ENCODE measurements around the gene LARGE1.
A peak's percentile ranks its signal among the peaks of the same experiment; 100 is the strongest.

The LARGE1 gene

DNA sequence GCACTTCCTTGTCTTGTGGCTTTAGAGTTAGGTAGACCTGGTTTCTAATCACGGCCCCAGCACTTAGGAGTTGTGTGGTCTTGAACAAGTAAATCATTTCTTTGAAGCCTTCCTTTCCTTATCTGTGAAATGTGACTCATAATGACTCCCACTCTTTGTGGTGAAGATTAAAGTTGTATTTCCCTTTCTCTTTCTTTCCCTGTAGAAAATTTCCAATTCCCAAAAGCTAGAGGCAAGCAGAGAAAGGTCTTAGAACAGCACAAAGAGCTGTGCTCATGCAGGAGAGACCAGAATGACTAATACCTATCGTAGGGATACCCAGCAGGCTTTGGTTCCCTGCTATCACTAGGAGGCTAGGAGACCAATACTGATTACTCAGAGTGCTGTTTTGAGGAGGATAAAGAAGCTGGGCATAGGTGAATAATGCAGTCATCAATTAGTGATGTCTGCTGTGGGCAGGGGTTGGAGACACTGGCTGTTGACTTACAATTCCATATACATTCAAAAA lies 591.4 kb downstream of the LARGE1 start:
- DNase-seq (ENCODE audit: insufficient read length, low spot score), result peak; percentile 38
- peak; percentile 66 for FAIRE-seq
- no peak for TF ChIP-seq POLR2A (IDR thresholded peaks at IDR 0.05; ENCODE audit: low read depth, low read length)

DNA sequence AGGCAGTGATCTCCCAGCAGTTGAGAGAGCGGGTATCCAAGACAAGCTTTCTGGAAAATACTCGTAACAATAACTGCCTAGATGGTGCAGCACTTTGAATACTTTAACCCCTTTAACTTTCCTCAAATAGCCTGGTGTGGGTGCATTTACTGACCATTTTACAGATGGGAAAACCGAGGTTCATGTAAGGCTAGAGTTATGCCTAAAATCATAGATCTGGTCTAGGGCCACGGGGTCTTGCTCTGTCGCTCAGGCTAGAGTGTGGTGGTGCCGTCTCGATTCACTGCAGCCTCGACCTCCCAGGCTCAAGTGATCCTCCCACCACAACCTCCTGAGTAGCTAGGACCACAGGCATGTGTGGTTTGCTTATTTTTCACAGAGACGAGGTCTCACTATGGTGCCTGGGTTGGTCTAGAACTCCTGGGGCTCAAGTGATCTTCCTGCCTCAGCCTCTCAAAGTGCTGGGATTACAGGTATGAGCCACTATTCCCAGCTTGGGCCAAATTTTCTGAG lies 592.9 kb downstream of the LARGE1 start:
- FAIRE-seq (no peak), DNase-seq (ENCODE audit: insufficient read length, low spot score) (no peak)
- no peak for TF ChIP-seq POLR2A (IDR thresholded peaks at IDR 0.05; ENCODE audit: low read depth, low read length)

DNA sequence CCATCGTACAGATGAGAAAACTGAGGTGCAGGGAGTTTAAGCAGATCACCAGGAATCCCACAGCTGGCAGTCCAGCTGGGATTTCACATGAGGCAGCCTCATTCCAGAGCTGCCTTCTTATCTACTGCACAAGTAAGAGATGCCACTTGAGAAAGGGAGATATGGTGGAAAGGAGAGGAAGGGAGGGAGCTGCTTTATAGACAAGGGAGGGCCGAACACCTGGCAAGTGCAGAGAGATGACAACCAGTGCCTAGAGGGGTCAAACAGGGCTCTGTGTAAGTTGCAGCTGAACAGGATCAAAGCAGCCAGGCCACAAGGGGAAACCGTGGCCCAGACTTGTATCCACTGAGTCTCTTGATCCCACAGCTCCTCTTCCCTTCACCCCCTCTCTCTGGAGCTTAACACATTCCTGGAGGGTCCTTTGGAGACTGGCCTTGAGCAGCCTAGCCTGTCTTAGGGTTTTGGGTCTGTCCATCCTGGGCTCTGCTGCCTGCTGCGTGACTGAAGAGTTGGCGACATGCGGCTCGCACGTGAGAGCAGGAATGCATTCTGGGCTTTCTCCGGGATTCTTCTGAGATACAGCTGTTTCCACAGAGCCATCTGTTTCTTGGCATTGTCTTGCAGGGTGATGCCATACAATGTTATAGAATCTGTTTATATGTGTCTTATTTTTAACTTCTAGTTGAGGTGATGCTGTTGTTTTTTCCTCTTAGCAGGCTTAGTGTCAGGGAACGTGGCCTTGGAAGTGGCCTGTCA lies 593.6 kb downstream of the LARGE1 start:
- FAIRE-seq, result no peak
- no peak for DNase-seq (ENCODE audit: insufficient read length, low spot score)
- no peak for TF ChIP-seq POLR2A (IDR thresholded peaks at IDR 0.05; ENCODE audit: low read depth, low read length)

GRCh38 chr22:33325232-33326004 lies 594.9 kb downstream of the LARGE1 start:
- FAIRE-seq (no peak), DNase-seq (ENCODE audit: insufficient read length, low spot score) (no peak)
- TF ChIP-seq POLR2A (IDR thresholded peaks at IDR 0.05; ENCODE audit: low read depth, low read length), result no peak

DNA sequence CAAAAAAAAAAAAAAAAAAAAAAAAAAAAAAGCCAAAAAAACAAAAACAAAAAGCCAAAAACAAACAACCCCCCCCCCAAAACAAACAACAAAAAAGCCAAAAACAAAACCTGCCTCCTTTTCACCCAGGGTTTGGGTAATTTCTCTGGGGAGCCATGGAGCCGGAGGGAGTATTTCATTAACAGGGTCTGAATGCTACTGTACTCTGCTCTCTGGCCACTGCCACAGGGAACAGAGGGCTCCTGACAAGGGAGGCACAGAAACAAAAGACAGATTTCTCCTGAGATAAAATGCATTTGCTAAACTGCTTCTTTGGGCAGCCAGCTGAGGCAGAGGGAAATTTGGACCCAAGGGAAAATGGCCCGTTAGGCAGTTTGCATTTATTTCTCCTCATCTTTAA lies 596.0 kb downstream of the LARGE1 start:
- DNase-seq (ENCODE audit: insufficient read length, low spot score) (no peak), FAIRE-seq (no peak)
- no peak for TF ChIP-seq POLR2A (IDR thresholded peaks at IDR 0.05; ENCODE audit: low read depth, low read length)

- DNase-seq (ENCODE audit: insufficient read length, low spot score) (no peak), FAIRE-seq (no peak)
- no peak for TF ChIP-seq POLR2A (IDR thresholded peaks at IDR 0.05; ENCODE audit: low read depth, low read length)
Measured at GRCh38 chr22:33321466-33321865, 598.8 kb downstream of the LARGE1 start.

DNA sequence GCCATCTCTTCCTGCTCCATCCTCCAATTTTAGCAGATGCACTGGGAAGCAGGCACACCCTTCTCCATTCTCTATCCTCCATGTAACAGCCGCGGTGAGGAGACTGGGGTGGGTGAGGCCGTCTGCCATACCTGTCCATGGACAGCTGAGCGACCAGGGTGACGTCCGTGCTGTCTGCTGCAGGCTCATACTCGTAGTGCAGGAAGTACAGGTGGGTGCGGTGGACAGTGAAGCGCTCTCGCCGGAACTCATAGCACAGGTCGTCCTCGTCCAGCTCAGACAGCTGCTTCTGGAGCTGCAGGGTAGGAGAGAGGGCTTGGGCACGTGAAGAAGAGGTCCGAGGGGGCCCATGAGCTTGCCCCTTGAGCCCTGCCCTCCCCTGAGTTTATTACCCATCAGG lies 604.3 kb downstream of the LARGE1 start:
- no peak for FAIRE-seq
- no peak for DNase-seq (ENCODE audit: insufficient read length, low spot score)
- TF ChIP-seq POLR2A (IDR thresholded peaks at IDR 0.05; ENCODE audit: low read depth, low read length), result no peak

GRCh38 chr22:33315117-33315516 lies 605.2 kb downstream of the LARGE1 start:
- no peak for TF ChIP-seq POLR2A (IDR thresholded peaks at IDR 0.05; ENCODE audit: low read depth, low read length)
- no peak for DNase-seq (ENCODE audit: insufficient read length, low spot score)
- no peak for FAIRE-seq

DNA sequence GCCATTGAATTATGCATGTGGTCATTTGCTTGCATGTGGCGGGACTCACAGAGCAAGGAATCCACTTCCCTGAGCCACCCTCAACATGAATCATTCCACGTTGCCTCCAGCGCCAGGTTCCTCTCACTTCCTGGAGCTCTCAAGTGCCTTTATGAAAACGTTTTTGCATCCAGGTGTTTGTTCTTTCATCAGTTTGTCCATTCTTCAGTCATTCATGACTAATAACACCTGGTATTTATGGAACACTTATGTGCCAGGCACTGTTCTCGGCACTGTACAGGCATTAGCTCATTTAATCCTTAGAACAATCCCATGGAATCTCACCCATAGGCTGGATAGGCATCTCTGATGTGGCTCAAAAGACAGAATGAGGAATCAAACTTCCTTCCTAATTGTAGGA lies 606.0 kb downstream of the LARGE1 start:
- FAIRE-seq, result no peak
- no peak for DNase-seq (ENCODE audit: insufficient read length, low spot score)
- no peak for TF ChIP-seq POLR2A (IDR thresholded peaks at IDR 0.05; ENCODE audit: low read depth, low read length)

DNA sequence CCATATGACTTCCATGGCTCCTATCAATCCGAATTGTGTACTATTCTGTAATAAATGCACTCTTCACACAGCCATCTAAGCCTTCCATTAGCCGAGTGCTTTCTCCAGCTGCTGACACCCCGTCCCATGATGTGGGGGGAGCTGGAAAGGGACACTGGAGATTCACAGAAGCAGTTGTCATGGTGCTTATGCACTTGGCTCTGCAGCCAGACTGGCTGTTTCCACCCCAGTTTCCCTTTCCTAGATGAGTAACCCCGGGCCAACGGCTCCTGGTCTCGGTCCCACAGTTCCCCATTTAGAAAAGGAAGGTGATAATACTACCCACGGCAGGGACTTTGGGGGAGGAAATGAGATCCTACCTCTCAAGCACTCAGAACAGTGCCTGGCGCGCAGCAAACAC lies 617.2 kb downstream of the LARGE1 start:
- no peak for TF ChIP-seq POLR2A (IDR thresholded peaks at IDR 0.05; ENCODE audit: low read depth, low read length)
- no peak for DNase-seq (ENCODE audit: insufficient read length, low spot score)
- FAIRE-seq, result no peak

DNA sequence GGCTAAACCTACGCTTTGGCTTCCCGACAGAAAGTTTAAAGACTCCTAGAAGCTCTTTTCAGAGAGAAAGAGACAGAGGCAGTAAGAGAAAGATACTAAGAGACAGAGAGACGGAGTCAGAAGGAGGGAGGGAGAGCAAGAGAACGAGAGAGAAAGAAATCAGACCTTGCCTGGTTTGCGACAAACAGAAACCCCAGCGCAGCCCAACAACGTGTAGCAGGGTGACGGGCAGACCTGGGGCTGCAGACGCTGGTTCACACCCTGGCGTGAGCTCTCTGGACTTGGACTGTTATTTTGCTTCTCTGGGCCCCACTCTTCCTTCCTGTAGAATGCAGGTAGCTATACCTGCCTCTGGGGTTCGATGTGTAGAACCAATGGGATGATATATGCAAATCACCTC lies 617.7 kb downstream of the LARGE1 start:
- FAIRE-seq (no peak), DNase-seq (ENCODE audit: insufficient read length, low spot score) (no peak)
- TF ChIP-seq POLR2A (IDR thresholded peaks at IDR 0.05; ENCODE audit: low read depth, low read length), result no peak

GRCh38 chr22:33302049-33302545 lies 618.2 kb downstream of the LARGE1 start:
- DNase-seq (ENCODE audit: insufficient read length, low spot score) (peak; percentile 64), FAIRE-seq (no peak)
- TF ChIP-seq POLR2A (IDR thresholded peaks at IDR 0.05; ENCODE audit: low read depth, low read length), result no peak

DNA sequence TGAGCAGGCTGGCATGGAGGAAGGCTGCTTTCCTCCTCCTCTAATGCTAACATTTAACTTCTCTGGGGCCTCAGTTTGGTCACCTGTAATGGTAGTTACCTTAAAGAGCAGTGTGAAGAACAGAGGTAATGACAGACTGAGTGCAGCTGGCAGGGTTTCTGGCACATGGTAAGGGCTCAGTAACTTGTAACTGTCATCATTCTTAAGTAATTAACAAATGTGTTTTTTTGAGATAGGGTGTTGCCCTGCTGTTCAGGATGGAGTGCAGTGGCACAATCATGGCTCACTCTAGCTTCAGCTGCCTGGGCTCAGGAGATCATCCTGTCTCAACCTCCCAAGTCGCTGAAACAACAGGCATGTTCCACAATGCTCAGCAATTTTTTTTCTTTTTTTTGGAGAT lies 620.1 kb downstream of the LARGE1 start:
- TF ChIP-seq POLR2A (IDR thresholded peaks at IDR 0.05; ENCODE audit: low read depth, low read length), result no peak
- no peak for FAIRE-seq
- no peak for DNase-seq (ENCODE audit: insufficient read length, low spot score)

DNA sequence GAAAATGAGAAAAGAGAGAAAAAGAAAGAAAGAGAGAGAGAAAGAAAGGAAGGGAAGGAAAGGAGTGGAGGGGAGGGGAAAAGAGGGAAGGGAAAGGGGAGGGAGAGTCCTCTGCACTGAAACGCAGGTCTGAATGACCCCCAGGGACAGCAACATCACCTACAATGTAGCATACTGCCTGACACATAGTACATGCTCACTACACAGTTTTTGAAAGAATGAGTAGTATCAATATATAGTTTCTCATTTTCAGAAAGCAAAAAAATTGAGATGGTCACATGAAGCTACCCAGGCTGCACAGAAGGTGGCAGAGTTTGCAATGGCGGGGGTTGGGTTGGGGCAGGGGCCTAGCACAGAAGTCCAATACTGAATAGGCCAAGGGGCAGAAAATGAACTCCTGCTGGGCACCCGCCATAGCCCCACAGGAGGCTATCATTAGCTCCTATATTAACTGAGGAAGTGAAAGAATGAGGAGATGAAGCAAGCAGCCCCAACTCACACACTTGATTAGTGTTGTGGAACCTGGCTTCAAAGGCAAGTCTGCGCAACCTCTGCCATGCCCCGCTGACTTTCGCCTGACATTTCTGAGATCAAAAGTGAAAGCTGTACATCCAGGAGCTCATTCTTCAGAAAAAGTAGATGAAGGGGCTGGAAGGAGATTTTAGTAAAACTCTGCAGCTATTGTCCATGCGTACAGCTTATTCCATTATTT lies 620.9 kb downstream of the LARGE1 start:
- DNase-seq (ENCODE audit: insufficient read length, low spot score) (no peak), FAIRE-seq (no peak)

More for the DNA sequence above, 620.9 kb downstream of the LARGE1 start:
- TF ChIP-seq POLR2A (IDR thresholded peaks at IDR 0.05; ENCODE audit: low read depth, low read length), result no peak
